ENCODE measurements around the gene XPO6.

XPO6 gene

DNA sequence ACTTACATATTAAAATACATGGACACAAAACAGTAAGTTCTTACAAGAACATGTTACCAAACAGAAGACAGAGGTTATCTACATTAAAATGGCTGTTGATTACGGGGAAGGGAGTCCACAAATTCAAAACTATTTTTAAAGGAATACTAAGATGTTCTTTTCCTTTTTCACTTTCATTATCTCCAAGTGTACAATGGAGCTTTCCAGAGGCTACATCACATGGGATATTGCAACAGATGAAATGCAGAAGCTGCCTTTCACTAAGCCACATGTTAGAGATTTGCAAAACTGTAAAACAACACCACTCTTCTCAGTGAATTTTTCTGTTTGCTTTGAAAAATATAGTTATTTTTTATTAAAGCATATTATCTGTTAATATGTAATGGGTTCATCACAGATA lies 53.6 kb downstream of the XPO6 start:
- no peak for DNase-seq (ENCODE audit: low read depth in 2 of 3, low spot score in 2 of 3)

DNA sequence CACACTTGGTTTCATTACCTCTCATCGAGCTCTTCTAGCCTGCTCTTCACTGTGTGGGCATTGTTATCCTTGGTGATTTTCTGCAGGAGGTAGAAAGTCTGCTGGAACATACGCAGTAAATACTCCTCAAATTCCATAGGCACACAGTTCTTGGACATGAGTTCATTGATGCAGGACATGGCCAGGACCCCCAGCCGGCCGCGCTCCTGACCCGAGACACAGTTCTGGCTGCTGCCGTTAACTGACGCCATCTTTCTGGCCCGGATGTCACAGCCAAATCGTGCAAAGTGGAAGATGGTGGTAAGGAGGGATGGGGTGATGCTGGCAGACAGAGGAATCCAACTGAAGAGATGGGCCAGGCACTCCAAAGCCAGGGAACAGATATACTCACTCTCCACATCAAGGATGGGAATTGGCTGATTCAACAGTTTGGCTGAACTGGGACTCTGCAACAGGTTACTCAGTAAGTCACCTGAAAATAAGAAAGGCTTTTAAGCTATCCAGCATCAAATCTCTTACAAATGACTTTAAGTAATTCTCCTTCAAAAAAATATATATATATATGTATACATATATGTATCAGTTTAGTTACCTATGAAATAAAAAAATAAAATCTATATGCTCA lies 55.6 kb downstream of the XPO6 start:
- no peak for DNase-seq (ENCODE audit: low read depth in 2 of 3, low spot score in 2 of 3)

DNA sequence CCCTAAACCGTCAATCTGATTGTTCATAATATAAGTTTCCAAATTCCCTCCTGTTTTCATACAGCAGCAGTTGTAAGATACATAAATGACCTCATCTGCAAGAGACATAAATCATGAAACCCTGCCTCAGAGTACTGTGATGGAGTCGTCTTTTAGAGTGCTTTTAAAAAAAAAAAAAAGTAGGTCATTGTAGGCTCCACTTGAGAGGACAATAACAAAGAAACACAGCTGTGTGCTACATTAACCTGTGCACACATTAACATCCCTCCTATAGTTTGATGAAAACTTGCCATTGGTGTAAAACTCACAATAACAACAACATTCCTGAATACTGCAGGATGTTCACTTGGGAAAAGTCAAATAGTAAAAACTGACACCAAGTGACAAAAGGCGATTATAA lies 56.5 kb downstream of the XPO6 start:
- DNase-seq (ENCODE audit: low read depth in 2 of 3, low spot score in 2 of 3) = no peak

DNA sequence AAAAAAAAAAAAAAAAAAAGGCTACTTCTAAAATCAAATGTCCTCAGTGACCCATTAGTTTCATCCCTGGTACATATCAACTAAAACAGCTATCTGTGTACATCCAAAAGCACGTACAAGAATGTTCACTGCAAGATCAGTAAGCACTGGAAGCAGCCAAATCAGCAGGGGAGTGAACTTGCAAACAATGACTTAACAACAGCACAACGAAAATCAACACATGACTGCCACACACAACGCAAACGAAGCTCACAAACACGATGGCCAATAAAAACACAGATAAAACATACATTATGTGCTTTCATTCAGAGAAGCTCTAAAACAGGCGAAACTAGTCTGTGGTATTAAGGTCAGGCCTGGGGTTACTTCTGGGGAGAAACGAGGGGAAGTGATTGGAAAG lies 60.6 kb downstream of the XPO6 start:
- no peak for DNase-seq (ENCODE audit: low read depth in 2 of 3, low spot score in 2 of 3)

DNA sequence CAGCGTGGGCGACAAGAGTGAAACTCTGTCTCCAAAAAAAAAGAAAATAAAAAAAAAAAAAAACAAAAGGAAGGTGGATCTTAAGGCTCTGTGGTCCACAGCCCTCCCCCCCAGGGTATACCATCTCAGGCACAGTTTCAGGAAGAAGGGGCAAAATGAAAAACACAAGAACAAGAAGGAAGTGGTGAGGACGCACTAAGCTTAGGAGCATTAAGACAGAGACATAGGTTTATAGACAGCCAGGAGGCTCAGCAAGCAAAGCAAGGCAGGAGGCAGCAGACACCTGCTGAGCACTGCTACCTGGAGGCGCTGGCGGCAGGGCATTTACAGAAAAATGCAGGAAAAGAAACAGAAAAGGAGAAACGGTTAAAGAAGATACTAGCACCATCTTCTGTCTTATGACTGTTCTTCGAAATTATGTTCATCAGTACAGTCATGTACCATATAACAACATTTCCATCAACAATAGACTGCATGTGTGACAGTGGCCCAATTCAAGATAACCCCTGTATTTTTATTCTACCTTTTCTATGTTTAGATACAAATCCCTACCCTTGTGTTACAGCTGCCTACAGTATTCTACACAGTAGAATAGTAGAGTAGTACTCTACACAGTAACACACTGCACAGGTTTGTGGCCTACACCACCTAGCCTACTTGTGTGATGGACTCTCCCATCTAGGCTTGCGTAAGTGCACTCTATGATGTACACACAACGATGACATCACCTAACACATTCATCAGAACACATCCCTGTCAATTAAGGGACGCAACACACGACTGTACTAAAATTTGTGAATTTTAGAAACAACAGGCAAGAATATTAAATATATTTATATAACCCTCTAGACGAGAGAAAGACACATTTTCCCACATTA lies 62.5 kb downstream of the XPO6 start:
- DNase-seq (ENCODE audit: low read depth in 2 of 3, low spot score in 2 of 3) = no peak

DNA sequence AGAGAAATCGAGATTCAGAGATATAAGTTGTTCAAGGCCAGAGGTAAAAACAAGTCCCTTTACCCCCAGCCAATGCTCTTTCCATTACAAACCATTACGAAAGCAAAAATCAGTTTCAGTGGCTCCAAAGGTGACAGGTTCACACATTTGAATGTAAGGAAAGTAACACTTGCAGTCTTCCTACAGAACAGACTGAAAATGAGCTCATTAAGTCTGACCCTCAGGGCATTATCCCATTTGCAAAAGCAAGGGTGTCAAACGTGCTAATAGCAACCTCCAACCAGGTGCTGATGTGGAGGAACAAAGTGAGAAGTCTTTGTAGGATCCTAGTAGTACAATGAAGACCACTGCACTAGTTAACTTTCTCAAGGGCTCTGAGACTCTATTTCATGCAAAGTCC lies 65.2 kb downstream of the XPO6 start:
- no peak for DNase-seq (ENCODE audit: low read depth in 2 of 3, low spot score in 2 of 3)

DNA sequence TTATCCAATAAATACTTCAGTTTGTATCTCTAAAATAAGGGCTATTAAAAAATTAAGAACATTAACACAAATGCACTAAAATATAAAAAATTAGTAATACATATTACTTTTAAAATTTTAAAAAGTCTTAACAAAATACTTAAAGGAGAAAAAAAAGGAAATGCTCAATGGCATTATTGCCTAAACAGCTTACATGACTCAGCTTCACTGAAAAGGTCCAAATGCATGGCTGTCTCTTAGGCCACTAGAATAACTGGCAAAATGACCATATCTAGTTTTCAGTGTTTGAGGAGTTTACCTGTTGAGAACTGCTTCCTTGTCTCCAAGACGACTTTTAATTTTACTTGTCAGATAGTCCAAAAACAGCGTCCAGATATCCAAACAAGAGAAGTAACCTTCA lies 66.0 kb downstream of the XPO6 start:
- no peak for DNase-seq (ENCODE audit: low read depth in 2 of 3, low spot score in 2 of 3)

DNA sequence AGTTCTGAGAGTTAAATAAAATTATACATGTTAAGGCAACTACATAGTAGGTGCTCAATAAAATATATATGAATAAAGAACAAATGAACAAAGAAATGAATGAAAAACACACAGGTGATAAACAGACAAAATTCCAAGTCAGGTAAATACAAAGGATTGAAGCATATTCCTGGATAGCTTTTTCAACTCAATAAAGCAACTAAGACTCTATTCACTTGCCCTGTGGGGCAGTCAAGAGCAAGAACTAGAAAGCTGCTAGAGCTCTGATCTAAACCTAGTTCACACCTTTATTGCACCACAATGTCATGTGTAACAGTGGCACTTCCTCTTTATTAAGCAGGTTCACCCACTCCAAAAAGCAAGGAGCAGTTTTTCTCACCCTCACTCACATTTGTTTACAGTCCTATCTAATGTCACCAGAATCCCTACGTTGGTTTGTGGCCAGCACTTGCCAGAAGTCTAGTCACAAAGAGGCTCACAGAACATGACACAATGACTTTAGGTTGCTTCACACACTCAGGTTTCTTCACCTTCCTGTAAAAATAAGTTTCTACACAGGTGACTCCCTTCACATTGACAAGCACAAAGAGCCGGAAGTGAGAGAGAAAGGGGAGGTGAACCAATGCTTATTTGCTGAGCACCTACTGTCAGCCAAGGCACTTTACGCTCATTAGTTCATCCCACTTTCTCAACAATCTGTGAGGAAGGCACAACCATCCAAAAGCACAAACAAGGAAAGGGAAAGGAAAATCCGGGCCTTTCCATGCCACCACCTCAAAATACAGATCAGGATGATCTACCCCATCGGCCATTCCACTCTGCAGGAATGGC lies 70.8 kb downstream of the XPO6 start:
- DNase-seq (ENCODE audit: low read depth in 2 of 3, low spot score in 2 of 3) = peak in 2 of 3 experiments; percentile 18 to 20

DNA sequence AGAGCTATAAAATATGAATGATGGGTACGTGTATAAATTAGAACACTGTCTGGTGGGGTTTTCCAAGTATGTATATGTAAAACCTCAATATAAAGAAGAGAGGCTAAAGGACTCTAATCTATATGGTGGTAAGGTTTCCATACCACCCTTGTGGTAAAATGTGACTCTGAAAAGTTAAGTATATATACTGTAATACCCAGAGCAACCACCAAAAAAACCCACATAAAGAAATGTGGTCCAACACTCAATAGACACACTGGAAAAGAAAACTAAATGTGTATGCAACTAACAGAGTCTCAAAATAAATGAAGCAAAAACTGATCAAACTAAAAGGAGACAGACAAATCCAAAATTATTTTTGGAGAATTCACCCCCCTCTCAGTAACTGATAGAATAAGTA lies 72.2 kb downstream of the XPO6 start:
- DNase-seq (ENCODE audit: low read depth in 2 of 3, low spot score in 2 of 3) = no peak

DNA sequence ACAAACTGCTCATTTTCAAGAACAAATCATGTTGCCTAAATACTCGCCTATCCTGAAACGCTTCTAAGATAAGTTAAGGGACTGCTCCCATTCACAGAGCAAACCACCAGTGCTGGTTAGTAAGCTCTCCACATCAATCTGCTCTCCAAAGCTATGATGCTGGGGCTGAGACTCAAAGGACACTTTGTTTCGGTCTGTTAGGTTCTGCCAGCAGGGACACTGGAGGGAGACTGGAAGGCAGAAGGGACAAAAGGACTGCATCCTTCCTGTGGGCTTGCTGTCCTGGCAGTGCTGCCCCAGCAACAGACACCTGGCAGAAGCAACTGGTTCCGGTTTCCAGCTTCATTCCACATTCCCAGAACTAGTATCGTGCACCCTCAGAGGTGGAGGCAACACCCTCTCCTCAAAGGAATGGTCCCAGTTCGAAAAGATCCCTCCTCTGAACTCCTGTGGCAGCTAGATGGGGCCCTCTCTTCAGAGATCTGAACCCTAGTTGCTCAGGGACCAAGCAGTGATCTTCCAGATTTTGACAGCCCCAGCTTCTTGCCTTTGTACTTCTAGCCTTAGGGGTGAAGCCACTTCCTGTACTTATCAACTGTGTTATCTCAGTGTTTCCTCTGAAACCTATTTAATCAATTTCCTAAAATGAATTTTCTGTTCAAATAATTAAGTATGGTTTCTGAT lies 74.9 kb downstream of the XPO6 start:
- no peak for DNase-seq (ENCODE audit: low read depth in 2 of 3, low spot score in 2 of 3)

DNA sequence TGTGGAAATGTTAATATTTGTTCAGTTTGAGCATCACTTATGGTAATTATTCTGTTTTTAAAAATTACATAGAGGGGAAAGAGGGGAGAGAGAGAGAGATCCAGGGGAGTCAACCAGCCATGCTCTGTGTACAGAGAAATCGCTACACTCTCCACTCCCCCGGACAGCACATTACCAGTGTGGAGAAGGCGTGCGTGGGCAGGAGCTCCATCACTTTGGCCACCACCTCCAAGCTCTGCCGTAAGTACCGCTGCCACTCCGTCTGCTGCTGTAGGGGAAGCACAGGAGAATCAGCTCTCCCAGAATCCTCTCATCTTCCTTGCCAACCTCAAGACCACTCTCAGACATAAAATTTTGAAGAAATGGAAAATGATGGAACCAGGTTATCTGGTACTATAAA lies 78.1 kb downstream of the XPO6 start:
- DNase-seq (ENCODE audit: low read depth in 2 of 3, low spot score in 2 of 3) = no peak

DNA sequence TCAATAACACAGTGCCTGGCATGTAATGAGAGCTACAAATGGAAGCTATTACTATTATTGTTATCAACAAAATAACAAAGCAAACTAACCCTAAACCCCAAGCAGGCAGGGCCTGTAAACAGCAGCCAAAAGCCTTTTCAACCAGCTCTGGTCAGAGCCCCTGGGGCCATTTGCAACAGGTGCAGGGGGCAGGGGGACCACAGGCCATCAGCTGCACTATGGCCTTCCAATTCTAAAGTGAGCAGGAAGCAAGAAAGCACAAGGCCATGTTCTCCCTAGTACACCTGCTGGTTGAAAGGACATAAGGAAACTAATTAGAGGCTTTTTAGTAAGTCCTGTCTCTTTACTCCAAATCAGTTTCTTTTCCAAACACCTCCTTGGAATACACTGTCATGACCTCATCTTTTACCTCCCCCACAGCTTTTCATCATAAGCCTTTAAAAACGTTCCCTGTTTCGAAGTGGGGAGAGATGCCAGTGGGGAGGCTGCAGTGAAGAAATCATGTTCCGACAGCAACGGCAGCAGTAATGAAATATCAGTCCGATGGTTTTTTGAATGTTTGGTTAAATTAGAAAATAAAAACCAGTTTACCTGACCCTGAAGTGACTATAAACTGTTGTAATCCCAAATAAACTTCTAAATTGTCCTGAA lies 79.9 kb downstream of the XPO6 start:
- DNase-seq (ENCODE audit: low read depth in 2 of 3, low spot score in 2 of 3) = no peak

DNA sequence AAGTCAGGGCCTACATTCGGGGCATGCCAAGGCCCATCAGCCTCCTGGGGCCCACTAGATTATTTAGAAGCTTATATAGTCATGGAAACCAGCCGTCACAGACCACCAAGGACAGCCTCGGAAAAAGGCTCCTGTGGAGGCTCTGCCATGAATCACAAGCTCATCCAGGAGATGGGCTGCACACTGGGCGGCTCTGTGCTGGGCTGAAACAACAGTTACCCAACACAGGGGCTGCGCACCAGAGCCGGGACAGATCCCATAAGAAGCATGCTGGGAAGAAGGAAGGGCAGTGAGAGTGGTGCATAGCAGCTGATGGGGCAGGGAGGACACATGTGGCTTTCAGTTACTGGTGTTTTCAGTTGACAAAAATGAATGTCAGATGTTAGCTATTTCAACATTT lies 80.6 kb downstream of the XPO6 start:
- no peak for DNase-seq (ENCODE audit: low read depth in 2 of 3, low spot score in 2 of 3)

DNA sequence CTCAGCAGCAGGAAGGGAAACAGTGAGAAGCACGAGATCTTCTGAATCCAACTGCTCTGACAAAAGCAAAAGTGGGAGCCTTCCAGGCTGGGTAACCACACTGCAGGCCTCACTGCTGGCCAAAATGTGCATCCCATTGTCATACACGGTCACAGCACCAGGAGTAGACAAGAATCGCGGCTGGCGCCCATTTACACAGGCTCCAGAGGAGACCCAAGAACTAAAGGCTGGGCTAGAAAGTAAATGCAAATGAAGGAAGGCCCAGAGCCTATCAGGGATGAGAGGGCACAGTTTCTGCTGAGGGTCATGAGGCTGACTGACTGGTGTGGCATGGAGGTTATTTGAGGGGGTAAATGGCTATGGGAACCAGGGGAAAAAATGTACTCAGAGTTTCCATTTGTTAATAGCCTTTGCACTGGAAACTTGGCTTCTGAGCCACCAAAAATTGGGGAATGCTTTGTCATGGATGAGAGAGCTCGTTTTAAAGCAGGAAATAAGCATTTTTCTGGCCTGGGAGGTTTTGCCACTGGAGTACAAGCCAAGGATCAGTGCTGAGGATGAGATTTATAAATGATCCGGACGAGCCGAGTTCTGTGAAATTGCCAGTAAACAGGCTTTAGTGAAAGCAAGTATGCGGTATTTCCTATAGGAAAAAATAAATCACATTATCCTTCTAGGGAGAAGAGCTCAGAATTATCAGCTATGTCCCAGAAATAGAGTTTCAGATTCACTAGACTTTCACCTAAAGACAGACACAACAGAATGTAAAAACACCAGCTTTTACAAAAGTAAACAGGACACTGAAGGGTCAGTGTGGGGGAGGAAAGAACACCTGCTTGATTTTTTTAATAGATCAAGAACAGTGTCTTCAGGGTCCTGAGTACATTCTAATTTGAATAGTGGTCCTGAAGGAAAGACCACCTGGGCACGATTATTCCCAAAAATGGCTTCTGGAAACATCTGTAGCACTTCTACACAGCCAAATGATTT lies 81.4 kb downstream of the XPO6 start:
- DNase-seq (ENCODE audit: low read depth in 2 of 3, low spot score in 2 of 3) = no peak

DNA sequence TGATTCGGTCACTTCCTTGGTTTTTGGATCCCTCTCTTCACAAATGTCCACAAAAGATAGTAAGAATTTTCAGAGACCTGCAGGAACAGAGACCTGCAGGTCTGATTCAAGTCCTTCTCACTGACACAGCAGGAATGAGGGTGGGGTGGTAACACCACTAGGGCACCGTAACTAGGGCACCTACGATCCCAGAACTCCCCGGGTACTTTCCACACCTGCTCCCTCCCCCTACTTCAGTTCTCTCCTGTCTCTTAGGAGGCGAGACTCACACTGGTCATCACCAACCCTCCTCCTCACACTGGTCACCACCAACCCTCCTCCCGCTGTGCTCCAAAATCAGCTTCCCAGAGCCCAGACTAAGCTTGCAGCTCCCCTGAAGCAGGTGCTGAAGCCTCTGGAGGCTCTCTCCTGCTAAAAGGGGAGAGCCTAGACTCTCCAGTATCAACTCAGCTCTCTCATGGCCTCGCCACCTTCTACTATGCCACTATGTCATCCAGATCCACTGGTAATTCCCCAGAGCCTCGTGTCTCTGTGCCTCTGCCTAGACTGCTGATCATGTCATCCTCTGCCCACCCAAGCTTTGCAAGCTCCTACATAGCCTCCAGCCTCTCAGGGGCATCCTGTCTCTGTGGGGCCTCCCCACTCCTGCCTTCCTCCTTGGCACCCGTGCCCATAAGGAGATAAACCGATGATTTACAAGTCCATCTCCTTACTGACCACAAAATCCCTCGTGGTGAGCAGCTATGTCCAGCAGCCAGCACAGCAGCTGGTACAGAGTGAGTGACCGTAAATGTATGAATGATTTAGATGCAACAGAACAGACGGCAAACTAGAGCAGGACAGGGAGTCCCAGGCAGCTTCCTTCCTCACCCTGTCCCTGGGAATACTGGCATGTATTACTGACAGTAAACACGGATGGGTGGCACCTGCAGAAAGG lies 84.8 kb downstream of the XPO6 start:
- no peak for DNase-seq (ENCODE audit: low read depth in 2 of 3, low spot score in 2 of 3)

DNA sequence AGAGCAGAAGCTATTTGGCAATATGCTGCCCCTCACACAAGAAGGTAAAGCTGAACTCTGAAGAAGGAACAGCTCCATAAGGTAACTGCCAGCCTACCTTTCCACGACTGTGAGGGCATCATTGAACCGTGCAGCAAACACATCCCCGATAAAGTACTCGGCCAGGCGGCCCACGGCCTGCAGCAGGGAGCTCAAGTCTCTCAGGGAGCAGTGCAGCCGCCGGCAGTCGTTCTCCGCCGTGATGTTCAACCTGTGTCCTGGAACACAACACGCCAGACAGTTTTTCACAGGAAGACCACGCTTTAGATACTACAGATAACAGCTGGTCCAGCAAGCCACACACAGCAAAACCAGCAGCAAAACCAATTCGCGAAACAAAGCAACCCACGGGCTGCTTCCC lies 86.2 kb downstream of the XPO6 start:
- DNase-seq (ENCODE audit: low read depth in 2 of 3, low spot score in 2 of 3) = no peak

DNA sequence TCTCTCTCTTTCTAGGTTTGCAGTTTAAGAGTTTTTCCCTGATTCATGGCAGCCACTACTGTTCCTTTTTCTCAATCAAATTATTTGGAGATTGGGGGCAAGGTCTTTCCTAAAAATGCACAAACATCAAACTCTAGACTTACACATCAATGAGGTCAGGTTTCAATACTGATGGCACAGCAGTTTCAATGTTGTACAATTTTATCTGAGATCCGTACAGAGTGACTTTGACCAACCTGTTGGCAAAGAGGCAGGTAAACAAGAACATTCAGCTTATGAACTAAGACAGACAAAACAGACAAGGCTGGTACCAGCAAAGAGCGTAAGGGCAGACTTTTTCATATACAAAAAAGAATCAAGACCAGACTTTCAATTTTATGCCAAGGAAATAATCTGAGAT lies 90.2 kb downstream of the XPO6 start:
- DNase-seq (ENCODE audit: low read depth in 2 of 3, low spot score in 2 of 3) = no peak

DNA sequence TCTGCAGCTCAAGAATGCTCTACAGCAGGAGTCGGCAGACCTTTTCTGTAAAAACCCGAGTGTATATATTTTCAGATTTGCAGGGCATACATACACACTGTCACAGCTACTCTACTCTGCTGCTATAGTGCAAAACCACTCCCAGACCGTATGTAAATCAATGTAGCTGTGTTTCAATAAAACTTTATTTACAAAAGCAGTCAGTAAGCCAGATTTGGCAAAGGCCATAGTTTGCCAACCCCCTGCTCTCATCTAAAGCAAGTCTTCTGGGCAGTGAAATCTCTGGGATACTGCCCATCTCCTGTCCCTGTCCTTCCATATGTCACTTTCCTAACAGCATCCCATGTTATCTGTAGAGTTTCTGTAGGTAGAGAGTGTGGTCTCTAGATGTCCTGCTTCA lies 91.0 kb downstream of the XPO6 start:
- DNase-seq (ENCODE audit: low read depth in 2 of 3, low spot score in 2 of 3) = no peak

DNA sequence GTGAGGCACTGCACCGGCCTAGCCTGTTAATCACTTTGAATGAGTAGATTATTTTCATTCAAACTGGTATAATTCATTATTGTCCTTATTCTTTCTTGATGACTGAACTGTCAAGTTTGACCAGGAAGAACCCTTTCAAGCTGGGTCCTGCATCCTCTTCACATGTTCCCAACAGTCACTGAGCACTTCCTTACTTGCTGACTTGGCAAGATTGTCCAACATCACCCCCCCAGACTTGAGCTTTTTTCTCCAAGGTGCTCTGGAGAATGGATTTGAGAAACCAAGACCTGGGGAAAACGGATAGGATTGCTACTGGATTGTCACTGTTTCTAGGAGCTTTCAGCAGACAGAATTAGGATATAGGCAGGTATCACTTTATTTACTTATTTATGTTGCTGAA lies 93.1 kb downstream of the XPO6 start:
- DNase-seq (ENCODE audit: low read depth in 2 of 3, low spot score in 2 of 3) = no peak

Data from activated CD8-positive, alpha-beta memory T cell treated with anti-CD3 and anti-CD28 coated beads for 48 hours (primary cell).